B cell (primary cell): ENCODE data around the gene LHPP. TPM values are rescaled to one million over a fixed set of nuclear protein-coding genes. Genes with fewer than 3 reads are reported as not detected.
A peak's percentile ranks its signal among the peaks of the same experiment; 100 is the strongest.

Source experiments
- ATAC-seq: fragments of 200-7000 bp; cut with Tn5 transposase; one replicate; pipeline ENCODE4 v1.10.0; 2021; ENCODE audit warnings: low read depth, mild to moderate bottlenecking, moderate number of reproducible peaks, moderate library complexity
- CTCF ChIA-PET: fragments of 350-600 bp; sonication (Branson Sonifier 250); formaldehyde crosslinking; loops from one replicate; lab custom pipeline; 2021; ENCODE audit warnings: antibody characterized with exemption, inconsistent platforms; lab: Charles Lee
- POLR2A ChIA-PET: fragments of 350-600 bp; sonication (Branson Sonifier 250); formaldehyde crosslinking; loops from one replicate; lab custom pipeline; 2021; ENCODE audit warnings: antibody characterized with exemption; lab: Charles Lee
- DNase-seq: peaks from one replicate; pipeline ENCODE4 v3.0.0; 2013
- H2AFZ ChIP-seq: 2 replicates; pipeline ENCODE4 v1.6.1; 2012; ENCODE audit warnings: mild to moderate bottlenecking, low read depth, low read length; ENCODE audit not compliant: insufficient read depth, poor library complexity, severe bottlenecking
- H3K27ac ChIP-seq, 2 donors: 1 replicate in 1 of 2; 2 replicates in 1 of 2; pipeline ENCODE4 v1.5.1; 2012 to 2013; ENCODE audit warnings: low read length in 2 of 2, mild to moderate bottlenecking in 2 of 2, moderate library complexity in 1 of 2
- H3K27me3 ChIP-seq, 4 experiments: fragments of 200-600 bp in 1 of 4; sonication (generic) in 1 of 4; replicated peaks in 1 of 4; 1 replicate in 2 of 4; 2 replicates in 2 of 4; pipeline versions ENCODE4 v1.6.1 to v1.7.0; 2013 to 2016; ENCODE audit warnings: low read length in 3 of 4, mild to moderate bottlenecking in 2 of 4, mixed read lengths in 1 of 4, moderate library complexity in 1 of 4; ENCODE audit not compliant: insufficient read depth in 4 of 4, control insufficient read depth in 3 of 4; ENCODE audit errors: control extremely low read depth in 1 of 4
- H3K36me3 ChIP-seq, 2 experiments: replicated peaks in 1 of 2; 1 replicate in 1 of 2; 2 replicates in 1 of 2; pipeline versions ENCODE4 v1.6.1 to v1.7.1; 2013; ENCODE audit warnings: low read length in 1 of 2; ENCODE audit not compliant: insufficient read depth in 2 of 2, control insufficient read depth in 1 of 2; ENCODE audit errors: control extremely low read depth in 1 of 2, extremely low read depth in 1 of 2
- H3K4me1 ChIP-seq, 2 donors: fragments of 200-600 bp in 1 of 2; sonication (generic) in 1 of 2; 1 replicate in 1 of 2; 2 replicates in 1 of 2; pipeline versions ENCODE4 v1.5.1 to v1.6.1; 2013 to 2017; ENCODE audit warnings: low read length in 2 of 2; ENCODE audit not compliant: control insufficient read depth in 2 of 2, insufficient read depth in 2 of 2
- H3K4me2 ChIP-seq: replicated peaks from 2 replicates; pipeline ENCODE3; 2012; ENCODE audit warnings: mild to moderate bottlenecking, low read depth, low read length; ENCODE audit not compliant: poor library complexity, severe bottlenecking
- H3K4me3 ChIP-seq, 5 experiments: fragments of 200-600 bp in 1 of 5; sonication (generic) in 1 of 5; 1 replicate in 3 of 5; 2 replicates in 2 of 5; pipeline versions ENCODE4 v1.5.1 to v1.7.0; 2011 to 2016; ENCODE audit warnings: low read length in 4 of 5, mild to moderate bottlenecking in 4 of 5, low read depth in 2 of 5, control low read depth in 1 of 5, moderate library complexity in 1 of 5; ENCODE audit not compliant: insufficient read depth in 1 of 5; ENCODE audit errors: control extremely low read depth in 1 of 5, extremely low read depth in 1 of 5
- H3K79me2 ChIP-seq: fragments of 200-600 bp; sonication (generic); one replicate; pipeline ENCODE4 v1.6.0; 2016; ENCODE audit warnings: low read length; ENCODE audit not compliant: control insufficient read depth, insufficient read depth
- H3K9ac ChIP-seq: fragments of 200-600 bp; sonication (generic); 2 replicates; pipeline ENCODE4 v1.6.1; 2017; ENCODE audit warnings: mild to moderate bottlenecking, low read length, moderate library complexity
- H3K9me3 ChIP-seq, 3 donors: one replicate each; pipeline versions ENCODE4 v1.6.1 to v1.7.1; 2013; ENCODE audit warnings: low read length in 2 of 3; ENCODE audit not compliant: control insufficient read depth in 2 of 3, insufficient read depth in 1 of 3; ENCODE audit errors: control extremely low read depth in 1 of 3
- H4K20me1 ChIP-seq: 2 replicates; pipeline ENCODE4 v1.6.0; 2012; ENCODE audit warnings: mild to moderate bottlenecking, low read length; ENCODE audit not compliant: insufficient read depth, control insufficient read depth, poor library complexity, severe bottlenecking
- H3K27ac Mint-ChIP-seq: one replicate; pipeline ENCODE4 v1.8.0; 2021; ENCODE audit warnings: mixed read lengths
- H3K27me3 Mint-ChIP-seq: one replicate; pipeline ENCODE4 v1.8.0; 2021; ENCODE audit warnings: mixed read lengths
- H3K4me1 Mint-ChIP-seq: one replicate; pipeline ENCODE4 v1.8.0; 2021; ENCODE audit warnings: mixed read lengths
- H3K4me3 Mint-ChIP-seq: one replicate; pipeline ENCODE4 v1.8.0; 2021; ENCODE audit warnings: mixed read lengths
- H3K9me3 Mint-ChIP-seq: one replicate; pipeline ENCODE4 v1.8.0; 2022; ENCODE audit warnings: mixed read lengths; ENCODE audit not compliant: insufficient read depth
- EZH2 ChIP-seq: IDR thresholded peaks from 2 replicates; pipeline ENCODE4 v1.6.1; 2012; ENCODE audit warnings: borderline replicate concordance, low read depth, mild to moderate bottlenecking, moderate library complexity, low read length; ENCODE audit not compliant: insufficient read depth, poor library complexity, severe bottlenecking
- WGBS: methylation state at CpG from one replicate; pipeline ENCODE4 v1.1.5; 2013; ENCODE audit warnings: missing lambda C conversion rate; ENCODE audit not compliant: insufficient coverage; 5-methylcytosine and 5-hydroxymethylcytosine counted together
- intact Hi-C: fragments of 100-400 bp; cut with micrococcal nuclease; formaldehyde crosslinking; loops from one replicate; pipeline ENCODE4 v1.10.0; 2022
- polyA plus RNA-seq: library from polyadenylated mRNA; depleted of rRNA; stranded (reverse); fragments of >200 nt; gene quantifications from 2 replicates; pipeline ENCODE4 v1.2.3, GENCODE V29; 2012
- total RNA-seq, 2 donors: library from RNA; stranded (reverse); fragments of 120-200 nt in 1 of 2; gene quantifications; 1 replicate in 1 of 2; 2 replicates in 1 of 2; pipeline versions ENCODE4 v1.2.3 to v1.2.4, GENCODE V29; 2013 to 2022
- TF ChIP-seq, protein P1 (sequence below): fragments of 200-600 bp; IDR thresholded peaks from one replicate; pipeline ENCODE4 v1.8.0; 2022; ENCODE audit warnings: antibody characterized with exemption, mild to moderate bottlenecking

Gene LHPP
- total and polyA plus RNA-seq, 2 donors (not counting 1 experiment from before 2014, with no cell fraction given), result 60.2 to 83.5 TPM

DNA sequence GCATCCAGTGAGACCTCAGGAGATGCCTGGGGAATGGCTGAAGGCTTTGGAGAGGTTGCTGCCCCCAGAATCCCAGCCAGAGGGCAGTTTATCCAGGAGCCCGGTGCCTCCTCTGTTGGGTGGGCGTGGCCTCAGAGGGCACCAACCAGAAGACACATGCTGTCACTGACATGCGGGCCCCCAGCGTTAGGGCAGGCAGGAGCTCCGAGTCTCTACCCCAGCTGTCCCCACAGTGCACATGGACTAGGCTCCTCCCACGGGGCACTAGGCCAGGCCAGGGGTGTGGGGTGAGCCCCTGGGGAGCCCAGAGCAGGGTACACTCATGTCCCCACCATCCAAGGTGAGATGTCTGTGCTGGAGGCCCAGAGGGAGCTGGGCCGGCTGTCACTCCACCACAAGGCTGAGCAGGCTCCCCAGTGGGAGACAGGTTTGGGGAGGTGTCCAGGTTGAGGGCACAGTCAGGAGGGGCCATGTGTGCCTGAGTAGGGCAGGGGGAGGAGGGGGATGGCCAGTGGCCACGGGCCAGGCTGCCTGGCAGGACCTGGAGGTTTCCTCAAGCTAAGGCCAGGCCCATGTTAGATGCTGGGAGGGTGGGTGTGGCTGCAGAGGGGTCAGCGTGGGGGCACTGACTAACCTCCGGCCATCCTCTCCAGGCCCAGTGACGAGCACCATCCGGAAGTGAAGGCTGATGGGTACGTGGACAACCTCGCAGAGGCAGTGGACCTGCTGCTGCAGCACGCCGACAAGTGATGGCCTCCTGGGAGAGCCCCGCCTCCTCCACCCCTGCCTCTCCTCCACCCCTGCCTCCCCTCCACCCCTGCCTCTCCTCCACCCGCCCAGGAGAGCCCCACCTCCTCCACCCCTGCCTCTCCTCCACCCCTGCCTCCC lies 151.2 kb downstream of the LHPP start:
- WGBS, result 33% methylated on average over 17 of the region's 18 CpGs
- peak overlapping the region; percentile 57 for H3K4me3 Mint-ChIP-seq
- H3K36me3 ChIP-seq, result peaks cover 0 to 29% of the 10 kb centered on the region in 2 experiments
- no peaks in the 10 kb centered on the region for H3K27me3 Mint-ChIP-seq
- H3K27ac Mint-ChIP-seq, result peak overlapping the region; percentile 90
- H4K20me1 ChIP-seq, result no peaks in the 10 kb centered on the region
- H3K27me3 ChIP-seq, result no peaks in the 10 kb centered on the region
- peak overlapping the region; percentile 51 for H2AFZ ChIP-seq
- TF ChIP-seq EZH2, result no peak
- TF ChIP-seq, protein P1, sequence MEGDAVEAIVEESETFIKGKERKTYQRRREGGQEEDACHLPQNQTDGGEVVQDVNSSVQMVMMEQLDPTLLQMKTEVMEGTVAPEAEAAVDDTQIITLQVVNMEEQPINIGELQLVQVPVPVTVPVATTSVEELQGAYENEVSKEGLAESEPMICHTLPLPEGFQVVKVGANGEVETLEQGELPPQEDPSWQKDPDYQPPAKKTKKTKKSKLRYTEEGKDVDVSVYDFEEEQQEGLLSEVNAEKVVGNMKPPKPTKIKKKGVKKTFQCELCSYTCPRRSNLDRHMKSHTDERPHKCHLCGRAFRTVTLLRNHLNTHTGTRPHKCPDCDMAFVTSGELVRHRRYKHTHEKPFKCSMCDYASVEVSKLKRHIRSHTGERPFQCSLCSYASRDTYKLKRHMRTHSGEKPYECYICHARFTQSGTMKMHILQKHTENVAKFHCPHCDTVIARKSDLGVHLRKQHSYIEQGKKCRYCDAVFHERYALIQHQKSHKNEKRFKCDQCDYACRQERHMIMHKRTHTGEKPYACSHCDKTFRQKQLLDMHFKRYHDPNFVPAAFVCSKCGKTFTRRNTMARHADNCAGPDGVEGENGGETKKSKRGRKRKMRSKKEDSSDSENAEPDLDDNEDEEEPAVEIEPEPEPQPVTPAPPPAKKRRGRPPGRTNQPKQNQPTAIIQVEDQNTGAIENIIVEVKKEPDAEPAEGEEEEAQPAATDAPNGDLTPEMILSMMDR, result no peak
- H3K9me3 Mint-ChIP-seq, result no peaks in the 10 kb centered on the region
- peaks cover 77% of the 10 kb centered on the region for H3K4me1 Mint-ChIP-seq
- intact Hi-C loops, result loop anchor here (1.0 to 10.0 kb wide), 2 partner anchors 12 to 148 kb away; partner anchors contain the start of gene LHPP
- no peak overlapping the region for H3K9ac ChIP-seq
- peak overlapping the region; percentile 86 to 97 for H3K27ac ChIP-seq
- ChIA-PET CTCF (interaction anchor here (0.9 to 5.1 kb wide), 9 partner anchors 8 to 129 kb away, joined by 3 to 26 read pairs (median 7); no protein-coding TSS in a partner anchor), POLR2A (interaction anchor here (0.6 to 11.6 kb wide), 10 partner anchors 9 to 320 kb away, joined by 3 to 163 read pairs (median 4); no protein-coding TSS in a partner anchor)
- no peak overlapping the region for H3K4me3 ChIP-seq
- DNase-seq (peak; percentile 70), ATAC-seq (peak; percentile 63)
- peak overlapping the region; percentile 67 for H3K4me2 ChIP-seq
- H3K79me2 ChIP-seq, result peaks cover 82% of the 10 kb centered on the region
- H3K4me1 ChIP-seq, result peaks cover 79 to 96% of the 10 kb centered on the region in 2 donors
- peaks cover 0 to 9% (median 0%) of the 10 kb centered on the region in 3 donors for H3K9me3 ChIP-seq
